Measurements from ENCODE around the gene KCNK6.

DNA sequence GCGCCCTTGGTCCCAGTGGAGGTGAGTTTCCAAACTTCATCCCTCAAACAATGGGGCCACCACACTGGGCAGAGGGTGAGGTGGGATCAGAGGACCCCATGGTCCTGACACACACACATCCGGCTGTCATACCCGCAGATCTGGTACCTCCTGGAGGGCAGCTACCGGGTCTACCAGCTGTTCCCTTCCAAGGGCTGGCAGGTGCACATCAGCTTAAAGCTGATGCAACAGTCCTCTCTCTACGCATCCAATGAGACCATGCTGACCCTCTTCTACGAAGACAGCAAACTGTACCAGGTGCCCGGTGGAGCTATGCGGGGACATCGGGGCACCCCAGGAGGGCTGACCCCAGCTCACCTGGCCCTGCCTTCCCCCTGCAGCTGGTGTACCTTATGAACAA, 40.7 kb downstream of the KCNK6 start:
- TF ChIP-seq EZH2 (IDR thresholded peaks at IDR 0.05; ENCODE audit: borderline replicate concordance, low read length) = no peak
- no peak for TF ChIP-seq CTCF (conservative IDR thresholded peaks at IDR 0.05 in 1 of 2, IDR thresholded peaks at IDR 0.05 in 1 of 2; ENCODE audit: extremely low read depth in 1 of 2, insufficient read depth in 1 of 2, low read depth in 1 of 2, low read length in 2 of 2)

Measured in mammary epithelial cell (primary cell).